HG03432 (cell line): ENCODE measurements around the gene TLDC2.
"Not testable (repeated sequence)": the region's sequence is repeated elsewhere in the genome, so short reads cannot be mapped to it uniquely, and the experiment has no call there.

Experiments
- ATAC-seq: cut with Tn5 transposase; IDR thresholded peaks from one replicate; pipeline ENCODE4 v1.9.1; 2021; ENCODE audit warnings: mild to moderate bottlenecking, moderate library complexity; ENCODE audit not compliant: unreplicated experiment

TLDC2 gene

GRCh38 chr20:36905566-36905965, 29.6 kb downstream of the TLDC2 start:
- ATAC-seq = not testable (repeated sequence)

GRCh38 chr20:36906086-36906485, 30.1 kb downstream of the TLDC2 start:
- ATAC-seq = not testable (repeated sequence)

GRCh38 chr20:36908603-36909002, 32.7 kb downstream of the TLDC2 start:
- no peak for ATAC-seq

- ATAC-seq = no peak
Observed at GRCh38 chr20:36916199-36916598, 40.3 kb downstream of the TLDC2 start.

- ATAC-seq = no peak
Observed at GRCh38 chr20:36917240-36917639, 41.3 kb downstream of the TLDC2 start.

DNA sequence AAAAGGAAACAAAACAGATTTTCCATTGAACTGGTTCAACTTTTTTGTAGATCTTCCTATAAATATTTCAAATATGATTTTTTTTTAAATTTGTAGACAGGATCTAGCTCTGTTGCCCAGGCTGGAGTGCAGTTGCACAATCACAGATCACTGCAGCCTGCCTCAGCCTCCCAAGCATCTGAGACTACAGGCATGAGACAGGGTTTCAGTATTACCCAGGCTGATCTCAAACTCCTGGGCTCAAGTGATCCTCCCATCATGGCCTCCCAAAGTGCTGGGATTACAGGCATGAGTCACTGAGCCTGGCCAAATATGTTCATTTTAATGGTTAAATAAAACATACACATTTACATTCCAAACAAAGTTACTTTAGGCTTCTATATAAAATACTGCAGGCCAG, 42.0 kb downstream of the TLDC2 start:
- ATAC-seq = no peak

- no peak for ATAC-seq
Observed at GRCh38 chr20:36919715-36920333, 43.9 kb downstream of the TLDC2 start.

GRCh38 chr20:36920334-36920730, 44.4 kb downstream of the TLDC2 start:
- no peak for ATAC-seq

- no peak for ATAC-seq
Observed at GRCh38 chr20:36924167-36925045, 48.5 kb downstream of the TLDC2 start.

- no peak for ATAC-seq
Observed at GRCh38 chr20:36925234-36925633, 49.3 kb downstream of the TLDC2 start.

DNA sequence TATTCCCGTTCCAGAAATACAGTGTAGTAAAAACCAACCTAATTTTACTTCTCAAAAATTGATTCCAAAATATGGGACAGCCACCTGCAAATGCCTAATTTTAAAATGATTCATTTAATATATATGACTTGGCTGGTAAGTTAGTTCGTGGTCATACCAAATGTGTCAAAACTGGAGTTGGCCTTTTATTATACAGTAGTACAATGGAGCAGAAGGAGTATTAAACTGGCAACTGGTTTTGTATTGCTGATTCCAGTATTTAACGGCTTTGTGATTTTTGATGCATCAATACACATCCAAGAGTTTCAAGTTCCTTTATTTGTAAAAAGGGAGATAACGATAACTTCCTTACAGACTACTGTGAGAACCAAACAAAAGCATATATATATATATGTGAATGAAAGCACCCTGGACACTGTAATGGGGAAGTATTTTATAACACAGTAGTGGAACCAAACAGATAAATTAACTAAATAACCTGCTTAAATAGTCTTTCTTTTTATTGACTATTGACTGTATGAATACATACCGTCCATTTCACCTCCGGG, 50.8 kb downstream of the TLDC2 start:
- no peak for ATAC-seq

GRCh38 chr20:36927704-36928103, 51.8 kb downstream of the TLDC2 start:
- ATAC-seq = no peak

DNA sequence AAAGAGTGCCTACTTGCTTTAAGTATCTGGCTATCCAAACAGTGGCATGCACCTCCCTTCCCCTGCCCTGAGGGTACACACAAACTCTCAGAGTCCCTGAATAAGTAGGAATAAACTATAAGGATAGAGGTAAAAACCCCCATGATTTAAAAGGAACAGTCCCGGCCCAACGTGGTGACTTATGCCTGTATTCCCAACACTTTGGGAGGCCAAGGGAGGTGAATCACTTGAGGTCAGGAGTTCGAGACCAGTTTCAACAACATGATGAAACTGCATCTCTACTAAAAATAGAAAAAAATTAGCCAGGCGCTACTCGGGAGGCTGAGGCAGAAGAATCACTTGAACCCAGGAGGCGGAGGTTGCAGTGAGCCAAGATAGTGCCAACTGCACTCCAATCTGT, 53.4 kb downstream of the TLDC2 start:
- ATAC-seq = no peak

- ATAC-seq = no peak
Observed at GRCh38 chr20:36929691-36930090, 53.8 kb downstream of the TLDC2 start.

- ATAC-seq = not testable (repeated sequence)
Observed at GRCh38 chr20:36932067-36932466, 56.1 kb downstream of the TLDC2 start.

GRCh38 chr20:36932476-36933426, 56.8 kb downstream of the TLDC2 start:
- ATAC-seq = no peak

- not testable (repeated sequence) for ATAC-seq
Observed at GRCh38 chr20:36933571-36933970, 57.6 kb downstream of the TLDC2 start.

DNA sequence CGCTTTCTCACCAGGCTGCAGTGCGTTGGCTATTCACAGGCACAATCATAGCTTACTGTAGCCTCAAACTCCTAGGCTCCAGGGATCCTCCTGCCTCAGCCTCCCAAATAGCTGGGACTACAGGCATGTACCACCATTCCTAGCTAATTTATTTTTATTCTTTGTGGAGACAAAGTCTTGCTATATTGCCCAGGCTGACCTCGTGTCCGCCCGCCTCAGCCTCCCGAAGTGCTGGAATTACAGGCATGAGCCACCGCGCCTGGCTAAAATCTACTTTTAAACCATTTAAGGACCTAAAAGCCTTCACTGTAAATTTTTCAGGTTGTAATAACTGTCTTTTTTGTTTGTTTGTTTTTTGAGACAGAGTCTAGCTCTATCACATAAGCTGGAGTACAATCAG, 60.4 kb downstream of the TLDC2 start:
- no peak for ATAC-seq

DNA sequence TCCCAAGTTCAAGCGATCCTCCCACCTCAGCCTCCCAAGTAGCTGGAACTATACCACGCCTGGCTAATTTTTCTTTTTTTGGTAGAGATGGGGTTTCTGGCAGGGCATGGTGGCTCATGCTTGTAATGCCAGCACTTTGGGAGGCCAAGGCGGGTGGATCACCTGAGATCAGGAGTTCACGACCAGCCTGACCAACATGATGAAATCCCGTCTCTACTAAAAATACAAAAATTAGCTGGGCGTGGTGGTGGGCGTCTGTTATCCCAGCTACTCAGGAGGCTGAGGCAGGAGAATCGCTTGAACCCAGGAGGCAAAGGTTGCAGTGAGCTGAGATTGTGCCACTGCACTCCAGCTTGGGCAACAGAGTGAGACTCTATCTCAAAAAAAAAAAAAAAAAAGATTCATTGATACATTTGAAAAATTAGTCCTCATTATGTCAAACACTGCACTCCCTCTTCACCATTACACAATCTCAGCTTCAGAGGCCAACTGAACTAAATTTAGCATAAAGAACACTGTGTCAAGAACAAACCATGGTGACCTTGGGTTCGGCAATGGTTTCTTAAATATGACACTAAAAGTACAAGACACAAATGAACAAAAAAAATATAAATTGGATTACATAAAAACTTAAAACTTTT, 60.9 kb downstream of the TLDC2 start:
- ATAC-seq = not testable (repeated sequence)

GRCh38 chr20:36937402-36937770, 61.4 kb downstream of the TLDC2 start:
- no peak for ATAC-seq
